ENCODE measurements around the gene FNBP1.

Gene FNBP1

DNA sequence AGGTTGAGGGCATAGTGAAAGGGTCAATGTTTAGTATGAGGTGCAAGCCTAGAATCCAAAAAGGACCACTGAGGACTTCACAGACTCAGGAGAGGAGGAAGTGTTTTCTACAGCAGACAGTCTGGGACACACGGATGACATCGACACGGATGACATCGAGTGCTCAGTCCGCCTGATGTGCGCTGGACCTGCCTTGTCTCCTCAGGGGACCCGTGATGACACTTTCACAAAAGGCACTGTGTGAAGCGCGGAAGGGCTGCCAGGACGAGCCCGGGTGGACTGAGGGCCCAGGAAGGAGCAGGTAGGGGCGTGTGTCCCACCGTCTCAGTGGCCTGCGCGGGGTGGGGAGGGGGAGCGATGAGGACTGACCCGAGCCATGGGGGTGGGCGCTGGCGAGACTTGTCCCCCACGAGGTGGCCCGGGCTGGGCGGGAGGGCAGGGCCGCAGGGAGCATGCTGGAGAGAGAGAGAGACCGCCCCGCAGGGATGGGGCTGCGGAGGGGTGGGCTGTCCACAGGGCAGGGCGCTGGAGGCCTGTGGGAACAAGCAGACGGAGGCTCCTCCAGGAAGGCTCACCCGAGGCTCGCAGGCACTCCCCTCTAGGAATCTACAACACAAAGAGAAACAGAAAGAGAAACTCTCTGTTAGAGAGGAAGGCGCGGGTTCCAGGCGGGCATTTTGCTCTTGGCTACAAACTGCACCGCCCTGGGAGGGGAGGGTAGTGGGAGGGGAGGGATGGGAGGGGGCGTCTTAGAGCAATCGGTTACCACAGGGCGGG, 152.9 kb downstream of the FNBP1 start:
- DNase-seq (ENCODE audit: low read depth): no peak

- DNase-seq (ENCODE audit: low read depth): no peak
Observed at GRCh38 chr9:129889122-129889940, 153.7 kb downstream of the FNBP1 start.

DNA sequence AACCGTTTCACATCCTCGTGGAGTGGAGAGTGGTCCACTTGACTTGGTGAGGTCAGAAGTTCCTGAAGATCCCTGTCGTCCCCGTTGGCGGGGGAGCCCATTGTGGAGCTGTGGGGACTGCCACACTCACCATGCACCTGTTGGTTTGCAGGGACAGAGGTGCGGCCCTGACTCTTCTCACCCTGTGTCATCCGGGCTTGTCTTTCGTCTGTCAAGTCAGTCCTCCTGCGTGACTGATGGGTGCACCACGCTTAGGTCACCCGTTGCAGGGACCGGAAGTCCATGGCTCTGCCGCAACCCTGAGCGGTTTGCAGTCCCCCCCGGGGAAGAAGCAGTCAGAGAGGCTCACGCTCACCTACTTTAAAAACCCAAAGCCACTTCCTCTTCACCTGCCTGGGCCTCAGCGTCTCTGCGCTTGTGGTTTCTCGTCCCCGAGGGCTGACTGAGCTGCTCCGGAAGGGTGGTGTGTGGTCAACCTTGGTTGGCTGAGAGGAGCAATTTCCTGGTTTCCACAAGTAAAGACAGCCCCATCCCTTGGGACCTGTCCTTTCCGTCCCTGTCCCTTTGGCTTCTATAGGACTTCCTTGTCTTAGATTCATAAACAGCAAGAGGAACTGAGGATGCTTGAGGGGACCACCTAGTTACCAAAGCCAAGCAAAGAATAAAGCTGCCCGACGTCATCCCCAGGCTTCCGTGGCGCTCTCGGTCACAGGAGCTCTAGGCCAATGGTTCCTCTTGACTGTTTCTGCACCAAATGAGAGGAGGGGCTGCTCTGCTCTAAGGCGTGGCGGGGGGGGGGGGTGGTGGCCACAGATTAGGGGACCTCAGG, 154.5 kb downstream of the FNBP1 start:
- no peak for DNase-seq (ENCODE audit: low read depth)

DNA sequence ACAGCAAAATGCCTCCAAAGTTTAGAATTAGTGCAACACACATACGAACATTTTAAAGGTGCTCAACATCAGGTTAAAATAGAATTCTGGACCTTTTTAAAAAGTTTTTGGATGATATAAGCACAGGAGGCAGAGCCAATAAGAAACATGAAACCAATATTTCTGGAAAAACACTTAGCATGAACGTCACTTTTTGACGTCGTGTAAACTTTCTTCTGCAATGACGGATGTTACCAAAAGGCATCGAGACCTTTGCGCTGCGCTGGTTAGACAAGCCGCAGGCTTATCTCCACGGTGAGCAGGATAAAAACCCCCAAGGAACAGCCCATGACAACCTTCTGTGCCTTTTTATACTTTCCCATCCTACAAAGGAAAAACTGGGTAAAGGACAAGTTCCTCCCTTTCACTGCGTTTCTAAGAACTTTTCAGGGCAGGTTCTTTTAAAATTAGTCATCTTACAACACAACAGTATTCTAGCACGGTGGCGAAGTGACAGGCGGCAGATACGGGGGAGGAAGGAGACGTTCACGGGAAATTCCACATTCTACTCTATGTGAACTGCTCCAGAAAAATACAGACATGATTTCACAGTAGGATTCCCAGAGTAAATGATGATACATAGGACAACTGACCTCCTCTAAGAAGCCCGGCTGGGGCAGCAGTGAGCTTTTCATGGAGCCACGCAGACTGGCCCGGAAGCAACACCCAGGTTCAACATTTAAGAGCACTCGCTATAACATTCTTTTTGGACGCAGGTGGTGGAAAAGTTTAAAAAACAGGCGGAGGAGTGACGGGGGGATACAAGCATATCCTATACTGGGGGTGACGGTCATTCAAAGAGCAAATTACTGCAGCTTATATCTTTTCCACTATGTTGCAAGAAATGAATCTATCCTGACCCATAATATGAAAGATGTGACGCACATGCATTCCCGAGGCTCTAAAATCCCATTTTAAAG, 155.4 kb downstream of the FNBP1 start:
- DNase-seq (ENCODE audit: low read depth): peak; percentile 34

DNA sequence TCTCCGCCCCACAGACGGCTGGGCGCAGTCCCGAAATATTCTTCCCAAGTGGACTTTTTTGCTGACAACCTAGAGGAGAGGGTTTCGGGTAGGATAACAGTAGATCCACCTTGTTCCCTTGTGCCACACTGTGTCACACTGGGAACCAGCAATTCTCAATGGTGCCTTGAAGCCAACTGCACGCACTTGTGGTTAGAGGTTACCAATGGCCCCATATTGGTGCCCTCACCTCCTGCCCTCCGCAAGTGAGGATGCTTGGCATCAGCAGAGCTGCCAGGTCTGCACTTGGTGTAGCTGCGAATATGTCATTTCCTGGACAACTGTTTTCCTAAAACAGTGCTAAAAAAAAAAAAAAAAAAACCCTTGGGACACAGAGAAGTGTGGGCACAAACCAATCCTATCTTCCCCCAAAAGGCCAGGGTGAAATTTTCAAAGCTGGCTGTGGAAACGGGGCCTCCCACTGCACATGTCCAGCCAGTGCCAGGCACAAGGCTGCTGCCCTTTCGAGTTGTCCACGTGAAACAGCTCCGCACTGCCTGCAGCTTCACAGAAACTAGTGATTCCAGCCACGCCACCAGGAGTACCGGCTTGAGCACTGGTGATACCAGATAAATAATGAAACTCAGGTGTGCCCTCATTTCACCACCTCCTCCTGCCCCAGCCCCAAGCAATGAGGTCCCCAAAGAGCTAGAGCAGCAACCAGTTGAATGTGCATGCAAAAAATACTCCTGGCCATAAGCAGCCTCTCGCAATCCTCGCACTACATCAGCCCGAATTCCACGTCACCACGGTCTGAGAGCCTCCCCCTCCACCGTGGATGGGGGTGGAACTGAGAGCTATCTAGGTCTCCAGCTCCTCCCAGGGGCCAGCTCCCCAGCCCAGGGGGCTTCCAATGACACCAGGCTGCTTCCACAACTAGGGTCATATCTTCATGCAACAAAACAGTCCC, 156.5 kb downstream of the FNBP1 start:
- no peak for DNase-seq (ENCODE audit: low read depth)

DNA sequence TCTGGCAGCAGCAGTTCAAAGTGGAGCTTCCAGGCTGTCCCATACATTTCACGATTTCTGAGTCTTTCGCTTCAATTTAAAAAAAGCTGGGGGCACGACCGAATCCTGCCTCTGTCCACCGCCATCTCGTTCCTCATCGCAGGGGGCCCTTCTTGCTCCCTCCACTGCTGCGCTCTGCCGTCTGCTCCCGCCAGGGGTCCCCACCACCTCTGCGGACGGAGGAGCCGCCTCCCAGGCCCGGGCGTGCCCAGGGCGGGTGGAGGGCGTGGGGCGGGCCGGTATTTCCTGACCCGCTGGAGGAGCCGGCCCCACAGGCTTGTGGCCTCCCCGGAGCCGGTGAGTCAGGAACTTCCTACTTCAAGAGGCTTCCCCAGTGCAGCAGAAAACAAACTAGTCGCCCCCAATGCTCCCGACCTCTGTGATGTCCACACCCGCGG, 157.3 kb downstream of the FNBP1 start:
- peak; percentile 44 for DNase-seq (ENCODE audit: low read depth)

DNA sequence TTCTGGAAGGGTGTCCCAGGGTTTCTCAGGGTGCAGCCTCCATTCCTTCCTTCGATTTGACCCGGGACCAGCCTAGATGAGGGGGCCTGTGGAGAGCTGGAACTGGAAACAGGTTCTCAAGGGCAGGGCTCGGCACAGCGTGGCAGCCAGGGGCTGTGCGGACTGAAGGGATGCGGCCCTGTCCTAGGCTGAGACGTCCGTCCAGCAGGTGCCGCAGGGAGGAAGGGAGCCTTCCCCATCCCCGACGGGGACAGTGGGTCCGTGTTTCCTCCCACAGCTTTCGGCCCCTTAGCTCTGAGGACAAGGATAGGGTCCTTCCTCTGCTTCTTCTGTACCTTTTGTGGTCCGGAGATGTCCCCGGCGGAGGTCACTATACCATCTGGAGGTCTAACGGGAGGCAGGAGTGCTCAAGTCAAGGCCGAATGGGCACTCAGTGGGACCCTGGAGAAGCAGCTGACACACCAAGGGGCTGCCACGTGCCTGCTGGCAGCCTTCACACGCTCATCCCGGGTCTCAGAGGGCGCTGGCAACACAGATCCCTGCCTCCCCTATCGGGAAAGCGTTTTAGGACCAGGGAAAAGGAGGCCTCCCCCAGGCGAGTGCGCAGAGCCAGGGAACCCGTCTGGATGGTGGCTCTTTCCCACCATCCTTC, 157.8 kb downstream of the FNBP1 start:
- no peak for DNase-seq (ENCODE audit: low read depth)

GRCh38 chr9:129884220-129885017, 158.6 kb downstream of the FNBP1 start:
- DNase-seq (ENCODE audit: low read depth): peak; percentile 24

- DNase-seq (ENCODE audit: low read depth): no peak
Observed at GRCh38 chr9:129881547-129882324, 161.3 kb downstream of the FNBP1 start.

DNA sequence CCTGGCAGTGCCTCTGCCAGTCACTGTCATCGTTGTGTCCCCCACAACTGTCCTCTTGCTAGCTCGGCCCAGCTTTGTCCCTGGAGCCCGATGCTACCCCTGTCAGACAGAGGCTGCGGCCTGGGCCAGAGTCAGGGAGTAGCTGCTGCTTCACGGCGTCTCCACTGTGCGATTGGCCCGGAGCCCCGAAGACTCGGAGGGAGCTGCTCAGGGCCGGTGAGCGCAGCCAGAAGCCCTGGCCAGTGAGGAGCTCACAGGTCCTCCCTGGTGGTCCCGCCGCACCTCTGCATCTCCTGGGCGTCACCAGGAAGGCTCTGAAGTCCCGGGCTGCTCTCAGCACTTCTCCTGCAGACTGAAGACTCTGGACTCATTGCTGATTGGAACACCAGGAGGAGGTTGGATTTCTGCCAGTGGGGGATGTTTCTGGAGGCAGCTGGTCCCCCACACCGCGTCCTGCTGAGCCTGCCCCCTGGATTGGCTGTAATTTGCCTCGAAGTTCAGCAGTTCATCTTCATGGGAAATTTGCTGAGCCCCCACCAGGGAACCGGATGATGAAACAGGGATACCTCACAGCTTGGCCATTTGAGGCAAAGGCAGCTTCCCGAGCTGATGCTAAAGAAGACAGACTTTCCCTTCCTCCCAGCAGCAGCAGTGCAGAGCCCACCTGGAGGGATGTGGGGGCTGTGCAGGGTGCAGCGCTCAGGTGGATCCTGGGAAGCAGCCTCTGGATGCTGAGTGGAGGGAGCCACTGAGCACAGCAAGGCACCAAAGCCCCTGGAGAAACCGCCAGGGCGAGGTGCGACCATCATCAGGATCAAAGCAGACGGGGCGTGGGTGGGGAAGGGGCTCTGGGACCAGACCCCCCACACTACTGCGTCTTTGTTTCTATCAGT, 162.1 kb downstream of the FNBP1 start:
- peak; percentile 30 for DNase-seq (ENCODE audit: low read depth)

- no peak for DNase-seq (ENCODE audit: low read depth)
Observed at GRCh38 chr9:129879991-129880653, 162.9 kb downstream of the FNBP1 start.

DNA sequence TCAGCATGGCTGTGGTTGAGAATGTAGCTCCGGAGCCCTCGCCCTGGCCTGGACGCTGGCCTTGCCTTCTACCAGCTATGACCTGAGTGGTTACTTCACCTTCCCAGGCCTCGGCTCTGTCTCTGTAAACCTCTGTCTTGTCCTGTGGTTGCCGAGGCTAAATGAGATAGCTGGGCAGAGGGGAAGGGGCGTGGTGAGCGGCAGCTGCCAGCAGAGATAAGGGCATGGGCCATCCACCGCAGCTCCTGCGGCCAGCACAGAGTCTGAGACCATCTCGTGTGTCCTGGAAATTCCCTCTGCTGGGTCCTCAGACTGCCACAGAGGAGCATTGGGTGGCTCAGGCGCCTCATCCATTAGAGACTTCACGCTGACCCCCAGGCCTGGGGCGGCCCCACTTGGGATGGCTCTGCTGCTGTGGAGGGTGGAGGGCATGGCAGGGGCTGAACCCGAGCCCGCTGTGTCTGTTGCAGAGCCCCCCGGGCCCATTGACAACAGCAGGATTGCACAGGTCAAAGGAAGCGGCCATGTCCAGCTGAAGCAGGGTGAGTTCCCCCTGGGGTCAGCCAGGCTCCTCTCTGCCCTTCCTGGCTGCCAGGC, 163.8 kb downstream of the FNBP1 start:
- no peak for DNase-seq (ENCODE audit: low read depth)

GRCh38 chr9:129878291-129878690, 164.7 kb downstream of the FNBP1 start:
- DNase-seq (ENCODE audit: low read depth): no peak

DNA sequence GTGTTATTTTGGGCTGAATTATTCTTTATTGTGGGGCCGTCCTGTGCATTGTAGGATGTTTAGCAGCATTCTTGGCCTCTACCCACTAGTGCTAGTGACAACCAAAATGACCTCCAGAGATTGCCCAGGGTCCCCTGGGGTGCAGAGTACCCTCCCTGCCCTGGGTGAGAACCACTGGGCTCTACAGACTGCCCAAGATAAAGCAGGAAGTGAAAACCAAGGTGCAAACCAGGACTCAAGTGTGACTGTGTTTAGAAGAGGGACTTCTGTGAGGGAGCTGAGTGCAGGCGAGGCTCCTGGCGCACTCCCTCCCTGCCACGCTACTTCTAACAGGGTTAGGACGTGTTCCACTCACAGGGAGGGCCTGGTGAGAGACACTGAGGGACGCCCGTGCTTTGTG, 166.2 kb downstream of the FNBP1 start:
- no peak for DNase-seq (ENCODE audit: low read depth)

- no peak for DNase-seq (ENCODE audit: low read depth)
Observed at GRCh38 chr9:129875687-129876395, 167.1 kb downstream of the FNBP1 start.

Data from non-pigmented ciliary epithelial cell (primary cell).